ENCODE data around the gene KRT33B. TPM values are rescaled to one million over a fixed set of nuclear protein-coding genes. Genes with fewer than 3 reads are reported as not detected.

KRT33B gene
- polyA plus RNA-seq, 3 donors = not detected

DNA sequence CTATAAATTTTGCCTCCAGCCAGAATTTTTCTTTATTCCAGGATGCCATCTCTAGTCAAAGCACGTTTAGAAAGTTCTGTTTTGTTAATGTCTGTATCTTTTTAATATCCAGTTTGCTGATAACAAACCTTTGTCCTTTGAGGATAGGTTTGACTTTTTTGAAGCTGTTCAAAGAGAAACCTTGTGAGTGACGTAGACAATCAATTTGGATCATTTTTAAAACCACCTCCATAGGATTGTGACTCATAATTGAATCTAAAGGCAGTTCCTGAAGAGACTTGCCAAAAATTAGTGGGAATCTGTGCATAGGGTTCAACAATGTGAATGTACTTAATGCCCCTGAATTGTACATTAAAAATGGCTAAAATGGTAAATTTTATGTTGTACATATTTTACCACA is 21.9 kb upstream of the KRT33B start:
- peaks cover 3 to 13% (median 9%) of the 10 kb centered on the region in 7 donors for H3K9me3 Mint-ChIP-seq
- no peak for DNase-seq
- H3K36me3 Mint-ChIP-seq = no peaks in the 10 kb centered on the region
- no peak overlapping the region for H3K4me2 ChIP-seq (replicated peaks; ENCODE audit: extremely low read depth, low read length, poor library complexity, severe bottlenecking)
- no peaks in the 10 kb centered on the region for H3K4me1 Mint-ChIP-seq
- no peak overlapping the region for H3K27ac Mint-ChIP-seq
- TF ChIP-seq, protein P1, sequence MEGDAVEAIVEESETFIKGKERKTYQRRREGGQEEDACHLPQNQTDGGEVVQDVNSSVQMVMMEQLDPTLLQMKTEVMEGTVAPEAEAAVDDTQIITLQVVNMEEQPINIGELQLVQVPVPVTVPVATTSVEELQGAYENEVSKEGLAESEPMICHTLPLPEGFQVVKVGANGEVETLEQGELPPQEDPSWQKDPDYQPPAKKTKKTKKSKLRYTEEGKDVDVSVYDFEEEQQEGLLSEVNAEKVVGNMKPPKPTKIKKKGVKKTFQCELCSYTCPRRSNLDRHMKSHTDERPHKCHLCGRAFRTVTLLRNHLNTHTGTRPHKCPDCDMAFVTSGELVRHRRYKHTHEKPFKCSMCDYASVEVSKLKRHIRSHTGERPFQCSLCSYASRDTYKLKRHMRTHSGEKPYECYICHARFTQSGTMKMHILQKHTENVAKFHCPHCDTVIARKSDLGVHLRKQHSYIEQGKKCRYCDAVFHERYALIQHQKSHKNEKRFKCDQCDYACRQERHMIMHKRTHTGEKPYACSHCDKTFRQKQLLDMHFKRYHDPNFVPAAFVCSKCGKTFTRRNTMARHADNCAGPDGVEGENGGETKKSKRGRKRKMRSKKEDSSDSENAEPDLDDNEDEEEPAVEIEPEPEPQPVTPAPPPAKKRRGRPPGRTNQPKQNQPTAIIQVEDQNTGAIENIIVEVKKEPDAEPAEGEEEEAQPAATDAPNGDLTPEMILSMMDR (IDR thresholded peaks at IDR 0.05) = no peak
- H3K36me3 ChIP-seq (replicated peaks in 1 of 2; ENCODE audit: control insufficient read depth in 1 of 2, insufficient read depth in 2 of 2, low read length in 2 of 2) = no peaks in the 10 kb centered on the region
- H3K4me3 ChIP-seq (replicated peaks in 1 of 3; ENCODE audit: low read depth in 2 of 3, low read length in 3 of 3) = no peak overlapping the region
- no peaks in the 10 kb centered on the region for H3K79me2 ChIP-seq (ENCODE audit: insufficient read depth, low read length)
- WGBS (ENCODE audit: insufficient coverage) = no CpG with 5 or more reads among the region's 2 CpGs
- H3K9ac ChIP-seq (ENCODE audit: insufficient read depth, low read length, poor library complexity, severe bottlenecking) = no peak overlapping the region
- intact Hi-C loops (cut with micrococcal nuclease) = no loop called here
- peaks cover 2 to 22% (median 6%) of the 10 kb centered on the region in 3 donors for H3K27me3 Mint-ChIP-seq (ENCODE audit: low read depth in 3 of 3)
- H3K4me3 Mint-ChIP-seq = no peak overlapping the region
- H3K4me1 ChIP-seq (ENCODE audit: control insufficient read depth in 1 of 2, insufficient read depth in 2 of 2, low read length in 2 of 2) = no peaks in the 10 kb centered on the region
- no peak overlapping the region for H2AFZ ChIP-seq (ENCODE audit: insufficient read depth, low read depth, low read length, poor library complexity, severe bottlenecking)
- H3K9me3 ChIP-seq (replicated peaks in 1 of 2; ENCODE audit: control insufficient read depth in 1 of 2, insufficient read depth in 1 of 2, low read length in 2 of 2) = peaks cover 2 to 11% of the 10 kb centered on the region in 2 donors
- peaks cover 2 to 12% of the 10 kb centered on the region in 2 donors for H3K27me3 ChIP-seq (ENCODE audit: control insufficient read depth in 2 of 2, insufficient read depth in 2 of 2, low read length in 2 of 2)
- no peak overlapping the region for H3K27ac ChIP-seq (ENCODE audit: low read depth in 1 of 2, low read length in 2 of 2)
- H4K20me1 ChIP-seq (ENCODE audit: insufficient read depth, low read length) = no peaks in the 10 kb centered on the region

DNA sequence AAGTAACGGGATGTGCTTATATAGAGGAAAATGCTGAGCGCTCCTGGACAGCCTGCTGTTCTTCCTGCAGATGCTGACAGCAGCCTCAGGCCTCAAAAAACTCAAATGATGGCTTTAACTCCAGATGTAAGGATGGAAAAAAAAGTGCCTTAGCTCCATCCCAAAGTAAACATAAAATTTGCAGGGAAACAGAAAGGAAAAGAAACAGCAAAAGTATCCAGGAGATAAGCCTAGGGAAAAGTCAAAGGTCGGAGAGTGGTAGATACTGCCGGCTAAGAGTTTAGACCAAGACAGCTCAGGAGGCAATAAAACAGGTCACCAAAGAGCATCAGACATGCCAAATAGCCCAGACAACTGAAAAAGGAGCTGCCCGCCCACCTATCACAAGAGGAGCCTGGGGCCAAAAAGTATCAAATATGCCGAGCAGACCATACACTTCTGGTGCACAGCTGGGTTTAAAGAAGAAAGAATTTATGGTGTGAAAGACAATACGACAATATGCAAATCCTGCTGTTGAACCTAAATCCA is 20.9 kb upstream of the KRT33B start:
- 52% methylated on average over 4 of the region's 7 CpGs for WGBS (ENCODE audit: insufficient coverage)
- H3K79me2 ChIP-seq (ENCODE audit: insufficient read depth, low read length) = no peaks in the 10 kb centered on the region
- no peak overlapping the region for H3K4me2 ChIP-seq (replicated peaks; ENCODE audit: extremely low read depth, low read length, poor library complexity, severe bottlenecking)
- Mint-ChIP-seq H3K9me3 (peaks cover 4 to 19% (median 11%) of the 10 kb centered on the region in 7 donors), H3K27me3 (ENCODE audit: low read depth in 3 of 3) (peaks cover 2 to 21% (median 6%) of the 10 kb centered on the region in 3 donors), H3K36me3 (no peaks in the 10 kb centered on the region), H3K27ac (no peak overlapping the region), H3K4me3 (no peak overlapping the region), H3K4me1 (no peaks in the 10 kb centered on the region)
- no peak overlapping the region for H3K27ac ChIP-seq (ENCODE audit: low read depth in 1 of 2, low read length in 2 of 2)
- H2AFZ ChIP-seq (ENCODE audit: insufficient read depth, low read depth, low read length, poor library complexity, severe bottlenecking) = no peak overlapping the region
- H3K4me3 ChIP-seq (replicated peaks in 1 of 3; ENCODE audit: low read depth in 2 of 3, low read length in 3 of 3) = no peak overlapping the region
- TF ChIP-seq, protein P1 (IDR thresholded peaks at IDR 0.05) = no peak
- no peak overlapping the region for H3K9ac ChIP-seq (ENCODE audit: insufficient read depth, low read length, poor library complexity, severe bottlenecking)
- no peak for DNase-seq
- H3K27me3 ChIP-seq (ENCODE audit: control insufficient read depth in 2 of 2, insufficient read depth in 2 of 2, low read length in 2 of 2) = peaks cover 2 to 12% of the 10 kb centered on the region in 2 donors
- H4K20me1 ChIP-seq (ENCODE audit: insufficient read depth, low read length) = no peaks in the 10 kb centered on the region
- intact Hi-C loops (cut with micrococcal nuclease) = no loop called here
- no peaks in the 10 kb centered on the region for H3K36me3 ChIP-seq (replicated peaks in 1 of 2; ENCODE audit: control insufficient read depth in 1 of 2, insufficient read depth in 2 of 2, low read length in 2 of 2)
- H3K9me3 ChIP-seq (replicated peaks in 1 of 2; ENCODE audit: control insufficient read depth in 1 of 2, insufficient read depth in 1 of 2, low read length in 2 of 2) = peaks cover 8 to 11% of the 10 kb centered on the region in 2 donors
- no peaks in the 10 kb centered on the region for H3K4me1 ChIP-seq (ENCODE audit: control insufficient read depth in 1 of 2, insufficient read depth in 2 of 2, low read length in 2 of 2)

Data from CD14-positive monocyte (primary cell).